Activated CD4-positive, alpha-beta memory T cell treated with anti-CD3 and anti-CD28 coated beads for 36 hours (primary cell): Measurements from ENCODE around the gene ID3. TPM values are rescaled to one million over a fixed set of nuclear protein-coding genes. Genes with fewer than 3 reads are reported as not detected.

Experiments used
- CTCF ChIA-PET: fragments of 350-600 bp; sonication (Branson Sonifier 250); formaldehyde crosslinking; loops from one replicate; lab custom pipeline; 2021; ENCODE audit warnings: antibody characterized with exemption, inconsistent platforms; lab: Charles Lee
- POLR2A ChIA-PET: fragments of 350-600 bp; sonication (Branson Sonifier 250); formaldehyde crosslinking; loops from one replicate; lab custom pipeline; 2021; ENCODE audit warnings: antibody characterized with exemption; lab: Charles Lee
- DNase-seq: peaks from one replicate; pipeline ENCODE4 v3.0.0-alpha.2; 2020
- H3K27ac Mint-ChIP-seq: one replicate; pipeline ENCODE4 v1.8.0; 2021; ENCODE audit warnings: mixed read lengths
- H3K27me3 Mint-ChIP-seq: one replicate; pipeline ENCODE4 v1.8.0; 2021; ENCODE audit warnings: mixed read lengths
- H3K36me3 Mint-ChIP-seq: one replicate; pipeline ENCODE4 v1.8.0; 2021; ENCODE audit warnings: mixed read lengths
- H3K4me1 Mint-ChIP-seq: one replicate; pipeline ENCODE4 v1.8.0; 2021; ENCODE audit warnings: low read depth, mixed read lengths
- H3K4me3 Mint-ChIP-seq: one replicate; pipeline ENCODE4 v1.8.0; 2021; ENCODE audit warnings: mild to moderate bottlenecking, mixed read lengths
- H3K9me3 Mint-ChIP-seq: one replicate; pipeline ENCODE4 v1.8.0; 2021; ENCODE audit warnings: mixed read lengths
- intact Hi-C: fragments of 100-400 bp; cut with micrococcal nuclease; formaldehyde crosslinking; loops from one replicate; pipeline ENCODE4 v1.15.1; 2023
- total RNA-seq, 2 experiments: library from RNA; stranded (reverse); gene quantifications; one replicate each; pipeline ENCODE4 v1.2.3, GENCODE V29; 2021

ID3 gene
- total RNA-seq, 2 experiments from 2014 or later: 35.9 to 36.2 TPM

DNA sequence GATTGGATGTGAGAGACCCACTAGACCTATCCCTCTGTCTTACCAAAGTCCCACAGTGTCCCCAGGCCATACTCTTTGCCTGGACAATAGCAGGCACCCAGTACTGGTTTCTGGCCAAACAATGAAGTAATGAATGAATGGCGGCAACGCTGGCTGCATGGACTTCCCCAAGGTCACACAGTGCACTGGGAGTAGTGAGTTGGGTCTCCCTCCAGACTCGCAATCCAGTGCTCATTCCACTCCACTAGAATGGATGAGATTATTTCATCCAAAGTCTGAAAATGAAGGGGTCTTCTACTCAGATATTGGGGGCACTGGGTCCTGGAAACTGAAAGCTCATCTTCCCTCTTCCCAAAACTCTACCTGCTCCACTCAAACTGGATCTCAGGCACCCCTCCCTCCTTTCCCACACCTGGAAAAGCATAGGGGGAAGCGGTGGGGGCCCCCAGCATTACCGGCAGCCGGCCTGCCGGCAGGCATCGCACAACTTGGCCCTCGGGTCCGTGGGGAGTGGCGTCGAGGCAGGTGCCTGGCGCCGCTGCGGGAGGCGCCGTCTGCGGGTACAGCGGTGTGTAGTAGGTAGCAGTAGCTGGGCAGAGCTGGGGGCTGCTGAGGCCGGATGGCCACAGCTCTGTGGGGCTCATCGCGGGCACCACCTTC, 29.1 kb downstream of the ID3 start:
- DNase-seq: peak; percentile 51
- H3K36me3 Mint-ChIP-seq: peaks cover 12% of the 10 kb centered on the region
- H3K27ac Mint-ChIP-seq: peak overlapping the region; percentile 54
- CTCF ChIA-PET: interaction anchor here (1.5 to 11.2 kb wide), 7 partner anchors 10 to 107 kb away, joined by 5 to 170 read pairs (median 18); no protein-coding TSS in a partner anchor
- intact Hi-C loops: loop anchor here (2.0 to 10.0 kb wide), 5 partner anchors 45 to 425 kb away; partner anchors contain the start of genes ASAP3, HNRNPR and TCEA3
- H3K4me3 Mint-ChIP-seq: peak overlapping the region; percentile 85
- POLR2A ChIA-PET: interaction anchor here (0.9 to 1.6 kb wide), 2 partner anchors 10 to 33 kb away, joined by 3 to 5 read pairs; no protein-coding TSS in a partner anchor
- H3K4me1 Mint-ChIP-seq: peaks cover 79% of the 10 kb centered on the region
- H3K27me3 Mint-ChIP-seq: no peaks in the 10 kb centered on the region
- H3K9me3 Mint-ChIP-seq: no peaks in the 10 kb centered on the region

DNA sequence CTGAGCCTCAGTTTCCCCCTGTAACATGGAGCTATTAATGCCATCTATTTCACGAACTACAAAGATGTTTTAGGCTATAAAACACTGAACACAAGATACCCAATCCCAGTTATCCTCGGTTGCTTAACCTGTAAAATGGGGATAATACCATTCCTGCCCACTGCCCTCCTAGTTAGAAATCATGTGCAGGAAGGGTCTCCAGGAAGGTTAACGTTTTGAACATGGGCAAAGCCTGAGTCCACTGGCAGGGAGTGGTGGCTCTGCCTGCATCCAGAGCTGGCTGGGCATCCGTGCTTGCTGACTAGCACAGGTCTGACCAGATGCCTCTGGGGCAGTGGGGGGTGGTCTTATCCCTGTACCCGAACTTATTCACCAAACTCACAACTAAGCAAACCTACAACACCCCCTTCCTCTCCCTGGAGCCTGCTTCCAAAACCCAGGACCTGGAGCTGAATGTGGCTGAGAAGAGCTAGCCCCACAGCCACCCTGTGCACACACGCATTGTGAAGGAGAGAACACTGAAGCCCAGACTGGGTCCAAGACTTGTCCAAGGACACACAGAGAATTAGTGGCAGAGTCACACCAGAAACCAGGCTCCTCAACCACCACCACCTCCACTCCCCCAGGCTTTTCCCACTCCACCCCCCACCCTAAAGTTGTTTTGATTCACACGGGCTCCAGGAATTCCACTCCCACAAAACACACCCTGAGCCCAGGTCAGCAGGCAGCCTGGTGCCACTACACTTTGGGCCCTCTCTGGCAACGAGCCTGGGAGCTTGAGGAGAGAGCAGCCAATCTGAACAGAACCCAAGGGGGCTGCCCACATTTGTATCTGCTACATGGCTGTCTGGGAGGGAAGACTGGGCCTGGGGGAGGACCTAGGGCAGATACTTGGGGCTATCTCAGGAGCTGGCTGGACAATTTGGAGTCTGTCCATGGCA, 29.9 kb downstream of the ID3 start:
- no peaks in the 10 kb centered on the region for H3K27me3 Mint-ChIP-seq
- H3K9me3 Mint-ChIP-seq: no peaks in the 10 kb centered on the region
- peak; percentile 32 for DNase-seq
- no peak overlapping the region for H3K27ac Mint-ChIP-seq
- intact Hi-C loops: loop anchor here (2.0 to 10.0 kb wide), 5 partner anchors 45 to 425 kb away; partner anchors contain the start of genes ASAP3, HNRNPR and TCEA3
- H3K4me3 Mint-ChIP-seq: peak overlapping the region; percentile 85
- CTCF ChIA-PET: interaction anchor here (0.7 to 11.2 kb wide), 7 partner anchors 10 to 108 kb away, joined by 3 to 170 read pairs (median 9); no protein-coding TSS in a partner anchor
- POLR2A ChIA-PET: interaction anchor here (0.9 to 1.9 kb wide), 2 partner anchors 10 to 22 kb away, joined by 3 to 5 read pairs; no protein-coding TSS in a partner anchor
- peaks cover 80% of the 10 kb centered on the region for H3K4me1 Mint-ChIP-seq
- peaks cover 12% of the 10 kb centered on the region for H3K36me3 Mint-ChIP-seq

DNA sequence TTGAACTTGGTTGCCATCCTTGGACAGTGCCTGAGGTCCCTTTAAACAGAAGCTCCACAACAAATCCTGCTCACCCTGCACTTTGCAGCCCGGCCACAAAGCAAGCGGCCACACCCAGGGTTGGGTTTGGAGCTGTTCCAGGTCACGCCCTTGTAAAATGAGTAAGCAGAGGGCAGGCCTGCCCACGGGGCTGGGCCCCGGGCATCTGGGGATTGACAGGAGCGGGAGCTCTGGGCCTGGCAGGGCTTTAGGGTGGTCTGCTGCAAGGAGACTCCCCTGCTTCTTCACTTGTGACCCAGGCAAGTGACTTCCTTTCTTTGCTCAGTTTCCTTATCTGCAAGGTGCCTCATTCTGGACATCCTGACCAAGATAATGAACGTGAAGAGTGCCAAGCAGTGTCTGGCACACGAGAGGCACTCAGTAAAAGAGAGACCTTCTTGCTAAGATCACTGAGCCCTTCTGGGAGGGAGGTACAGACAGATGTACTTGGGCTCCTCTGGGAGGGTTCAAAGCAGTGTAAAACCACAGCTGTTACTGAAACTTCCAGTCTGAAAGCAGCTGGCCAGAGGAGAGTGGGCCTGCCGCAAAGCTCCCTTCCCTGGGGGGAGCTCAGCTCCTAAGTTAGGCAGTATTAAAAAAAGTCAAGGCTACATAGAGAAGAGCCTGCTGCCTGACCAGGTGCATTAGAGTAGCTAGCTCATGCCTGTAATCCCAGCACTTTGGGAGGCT, 30.9 kb downstream of the ID3 start:
- peak; percentile 91 for DNase-seq
- Mint-ChIP-seq H3K27ac (peak overlapping the region; percentile 61), H3K9me3 (no peaks in the 10 kb centered on the region), H3K36me3 (peaks cover 14% of the 10 kb centered on the region), H3K4me3 (peak overlapping the region; percentile 85), H3K4me1 (peaks cover 75% of the 10 kb centered on the region), H3K27me3 (no peaks in the 10 kb centered on the region)
- intact Hi-C loops: no loop called here
- POLR2A ChIA-PET: interaction anchor here (1.0 to 1.9 kb wide), 2 partner anchors 12 to 21 kb away, joined by 3 to 5 read pairs; no protein-coding TSS in a partner anchor
- CTCF ChIA-PET: interaction anchor here (1.1 to 11.2 kb wide), 12 partner anchors 9 to 109 kb away, joined by 3 to 170 read pairs (median 6); partner anchors contain the start of gene ASAP3

DNA sequence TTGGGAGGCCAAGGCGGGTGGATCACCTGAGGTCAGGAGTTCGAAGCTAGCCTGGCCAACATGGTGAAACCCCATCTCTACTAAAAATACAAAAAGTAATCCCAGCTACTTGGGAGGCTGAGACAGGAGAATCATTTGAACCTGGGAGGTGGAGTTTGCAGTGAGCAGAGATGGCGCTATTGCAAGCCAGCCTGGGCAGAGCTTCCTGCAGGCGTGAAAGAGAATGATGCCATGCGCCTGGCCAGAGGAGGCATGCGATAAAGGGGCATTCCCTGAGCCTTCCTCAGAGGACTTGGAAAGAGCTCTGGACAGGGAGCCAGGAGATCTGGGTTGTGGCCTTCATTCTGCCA, 31.4 kb downstream of the ID3 start:
- H3K4me3 Mint-ChIP-seq: peak overlapping the region; percentile 85
- no peak overlapping the region for H3K27ac Mint-ChIP-seq
- H3K4me1 Mint-ChIP-seq: peaks cover 75% of the 10 kb centered on the region
- ChIA-PET POLR2A (interaction anchor here (1.0 to 1.9 kb wide), 2 partner anchors 12 to 20 kb away, joined by 3 to 5 read pairs; no protein-coding TSS in a partner anchor), CTCF (interaction anchor here (1.1 to 11.2 kb wide), 12 partner anchors 9 to 110 kb away, joined by 3 to 170 read pairs (median 6); partner anchors contain the start of gene ASAP3)
- H3K36me3 Mint-ChIP-seq: peaks cover 15% of the 10 kb centered on the region
- H3K9me3 Mint-ChIP-seq: no peaks in the 10 kb centered on the region
- DNase-seq: no peak
- intact Hi-C loops: no loop called here
- no peaks in the 10 kb centered on the region for H3K27me3 Mint-ChIP-seq

DNA sequence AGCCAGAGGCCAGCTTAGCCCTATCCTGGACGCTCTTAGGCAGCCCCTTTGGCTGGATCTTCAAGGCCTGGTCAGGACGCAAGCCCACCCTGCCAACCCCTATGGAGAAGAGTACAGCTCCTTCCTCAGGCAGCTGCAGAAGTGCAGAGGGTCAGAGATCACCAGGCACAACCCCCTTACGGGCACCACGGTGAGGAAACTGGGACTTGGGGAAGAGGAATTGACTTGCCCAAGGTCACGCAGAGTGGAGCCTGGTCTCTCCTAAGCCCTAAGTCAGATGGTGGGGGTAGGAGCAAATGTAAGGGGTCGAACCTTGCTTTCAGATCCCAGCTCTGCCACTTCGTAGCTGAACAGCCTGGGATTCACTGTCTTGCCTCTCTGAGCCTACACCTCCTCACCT, 31.9 kb downstream of the ID3 start:
- POLR2A ChIA-PET: interaction anchor here (1.9 kb wide), 1 partner anchor 20 kb away, joined by 5 read pairs; no protein-coding TSS in a partner anchor
- Mint-ChIP-seq H3K27ac (no peak overlapping the region), H3K27me3 (no peaks in the 10 kb centered on the region), H3K9me3 (no peaks in the 10 kb centered on the region), H3K4me3 (no peak overlapping the region), H3K4me1 (peaks cover 76% of the 10 kb centered on the region), H3K36me3 (peaks cover 19% of the 10 kb centered on the region)
- intact Hi-C loops: no loop called here
- CTCF ChIA-PET: interaction anchor here (1.2 to 11.2 kb wide), 10 partner anchors 8 to 110 kb away, joined by 3 to 170 read pairs (median 6); partner anchors contain the start of gene ASAP3
- DNase-seq: no peak

DNA sequence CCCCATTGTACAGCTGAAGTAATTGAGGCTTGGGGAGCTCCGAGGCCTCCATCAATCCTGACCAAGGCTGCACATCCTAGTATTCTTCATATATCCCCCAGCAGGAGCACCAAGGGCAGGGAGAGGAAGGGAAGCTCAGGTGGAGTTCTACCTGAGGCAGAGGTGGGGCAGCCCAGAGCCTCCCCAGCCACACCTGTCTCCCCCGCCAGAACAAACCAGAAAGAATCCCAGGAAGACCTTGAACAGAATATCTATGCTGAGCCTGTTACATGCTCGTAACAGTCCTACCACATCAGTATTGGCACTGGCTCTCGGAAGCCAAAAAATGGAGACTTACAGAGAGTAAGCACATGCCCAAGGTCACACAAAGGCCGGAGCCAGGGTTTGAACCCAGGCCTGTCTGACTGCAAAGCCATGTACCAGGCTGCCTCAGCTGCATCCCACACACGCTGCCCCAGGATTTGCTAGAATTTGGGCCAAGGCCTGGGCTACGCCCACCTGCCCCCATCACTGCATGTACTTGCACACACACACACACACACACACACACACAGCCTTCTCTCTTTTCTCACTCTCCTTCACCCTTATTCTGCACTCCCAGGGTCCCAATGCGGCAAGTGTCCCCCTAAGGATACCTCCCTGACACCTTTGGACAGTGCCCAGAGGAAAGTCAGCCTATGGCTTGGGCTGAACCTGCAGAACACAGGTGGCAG, 32.8 kb downstream of the ID3 start:
- Mint-ChIP-seq H3K9me3 (no peaks in the 10 kb centered on the region), H3K36me3 (peaks cover 28% of the 10 kb centered on the region), H3K27me3 (no peaks in the 10 kb centered on the region), H3K4me1 (peaks cover 67% of the 10 kb centered on the region), H3K4me3 (no peak overlapping the region), H3K27ac (no peak overlapping the region)
- intact Hi-C loops: no loop called here
- POLR2A ChIA-PET: interaction anchor here (1.5 kb wide), 1 partner anchor 32 kb away, joined by 3 read pairs; no protein-coding TSS in a partner anchor
- CTCF ChIA-PET: interaction anchor here (1.9 to 11.2 kb wide), 4 partner anchors 13 to 111 kb away, joined by 7 to 170 read pairs (median 42); no protein-coding TSS in a partner anchor
- DNase-seq: no peak

DNA sequence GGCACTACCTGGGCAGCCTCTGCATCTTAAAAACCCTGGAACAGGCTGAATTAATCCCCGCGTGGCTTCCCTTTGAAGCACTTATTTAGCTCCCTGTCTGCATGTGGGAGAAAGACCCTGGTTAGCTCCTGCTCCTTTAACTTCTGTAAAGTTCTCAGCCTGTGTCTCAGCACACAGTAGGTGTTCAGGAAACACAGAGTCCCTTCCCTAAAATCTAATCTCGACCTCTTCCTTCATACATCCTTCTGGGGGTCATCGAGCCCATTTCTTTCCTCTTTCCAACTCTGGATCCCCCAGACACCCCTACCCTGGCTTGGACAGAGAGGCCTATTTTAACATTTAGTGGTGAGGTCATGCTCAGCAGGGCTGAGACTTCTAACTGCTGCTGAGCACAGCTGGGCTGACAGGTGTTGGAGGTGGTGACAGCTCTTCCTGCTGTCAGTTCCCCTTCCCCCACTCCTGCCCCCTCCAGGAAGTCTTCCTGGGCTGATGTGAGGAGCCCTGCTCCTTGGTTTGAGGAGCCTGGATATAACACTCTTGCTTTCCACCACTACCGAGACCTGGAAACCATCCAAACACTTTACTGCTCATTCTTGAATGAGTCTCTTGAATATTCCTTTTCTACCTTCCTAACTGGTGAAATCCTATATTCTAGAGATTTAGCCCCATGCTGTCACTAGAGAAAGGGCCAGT, 33.6 kb downstream of the ID3 start:
- Mint-ChIP-seq H3K4me3 (peak overlapping the region; percentile 6), H3K27me3 (no peaks in the 10 kb centered on the region), H3K27ac (peak overlapping the region; percentile 32), H3K36me3 (peaks cover 32% of the 10 kb centered on the region), H3K9me3 (no peaks in the 10 kb centered on the region), H3K4me1 (peaks cover 62% of the 10 kb centered on the region)
- ChIA-PET CTCF (interaction anchor here (0.7 to 11.2 kb wide), 7 partner anchors 8 to 112 kb away, joined by 3 to 170 read pairs (median 4); no protein-coding TSS in a partner anchor), POLR2A (interaction anchor here (1.1 to 1.7 kb wide), 3 partner anchors 10 to 32 kb away, joined by 3 to 4 read pairs (median 4); no protein-coding TSS in a partner anchor)
- intact Hi-C loops: no loop called here
- DNase-seq: peak; percentile 31

DNA sequence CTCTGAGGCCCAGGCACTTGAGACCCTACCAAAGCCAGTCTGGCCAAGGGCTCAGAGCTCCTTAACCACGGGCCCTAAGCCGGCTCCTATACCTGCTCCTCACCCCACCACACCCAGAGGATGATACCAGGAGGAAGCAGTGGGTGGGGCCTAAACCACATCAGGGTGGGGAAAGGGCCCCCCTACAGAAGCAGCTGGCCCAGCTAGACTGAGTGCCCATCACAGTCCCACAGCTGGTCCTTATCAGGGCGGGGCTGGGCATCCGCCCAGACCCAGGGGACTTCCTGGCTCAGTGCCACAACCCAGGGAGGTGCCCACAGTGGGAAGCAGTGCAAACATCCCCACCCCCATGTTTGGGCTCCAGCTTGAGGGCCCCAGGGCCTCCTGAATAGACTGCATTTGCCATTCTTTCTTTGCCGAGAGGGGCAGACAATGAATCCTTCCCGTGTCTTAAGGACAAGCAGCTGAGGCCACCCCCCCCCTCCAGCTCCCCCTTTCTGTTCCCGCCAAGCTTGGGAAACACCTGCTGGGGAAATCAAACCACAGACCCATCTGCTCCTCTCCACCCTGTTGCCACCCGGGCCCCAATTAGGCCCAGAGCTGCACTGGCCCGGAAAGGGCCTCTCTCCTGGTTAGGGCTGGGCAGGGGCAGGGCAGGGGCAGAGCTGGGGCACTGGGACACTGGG, 34.4 kb downstream of the ID3 start:
- no peaks in the 10 kb centered on the region for H3K9me3 Mint-ChIP-seq
- no peak overlapping the region for H3K4me3 Mint-ChIP-seq
- peak; percentile 38 for DNase-seq
- H3K27ac Mint-ChIP-seq: peak overlapping the region; percentile 33
- peaks cover 32% of the 10 kb centered on the region for H3K36me3 Mint-ChIP-seq
- H3K4me1 Mint-ChIP-seq: peaks cover 62% of the 10 kb centered on the region
- CTCF ChIA-PET: interaction anchor here (0.7 to 11.2 kb wide), 7 partner anchors 9 to 113 kb away, joined by 3 to 170 read pairs (median 4); no protein-coding TSS in a partner anchor
- H3K27me3 Mint-ChIP-seq: no peaks in the 10 kb centered on the region
- POLR2A ChIA-PET: interaction anchor here (1.1 to 1.7 kb wide), 3 partner anchors 9 to 17 kb away, joined by 4 read pairs; no protein-coding TSS in a partner anchor
- intact Hi-C loops: no loop called here

DNA sequence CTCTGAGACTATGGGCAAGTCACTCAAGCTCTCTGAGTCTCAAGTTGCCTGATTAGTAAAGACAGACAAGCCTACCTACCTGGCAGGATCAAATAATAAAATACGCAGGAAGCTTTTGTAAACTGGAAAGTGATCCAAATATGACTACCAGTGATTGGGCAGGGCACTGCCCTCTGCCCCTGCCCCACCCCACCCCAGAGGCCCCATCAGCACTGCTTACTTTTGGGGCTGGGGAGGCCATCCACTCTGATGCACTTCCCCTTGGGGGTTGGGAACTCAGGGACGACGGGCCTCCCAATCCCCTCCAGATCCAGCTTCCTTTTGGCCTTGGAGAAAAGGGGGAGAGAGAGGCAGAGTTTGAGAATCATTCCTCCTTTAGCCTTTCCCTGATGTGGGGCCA, 35.1 kb downstream of the ID3 start:
- H3K4me3 Mint-ChIP-seq: no peak overlapping the region
- no peak overlapping the region for H3K27ac Mint-ChIP-seq
- H3K36me3 Mint-ChIP-seq: peaks cover 29% of the 10 kb centered on the region
- no peaks in the 10 kb centered on the region for H3K27me3 Mint-ChIP-seq
- POLR2A ChIA-PET: interaction anchor here (1.4 to 1.7 kb wide), 2 partner anchors 8 to 9 kb away, joined by 4 read pairs; no protein-coding TSS in a partner anchor
- DNase-seq: no peak
- H3K9me3 Mint-ChIP-seq: no peaks in the 10 kb centered on the region
- intact Hi-C loops: no loop called here
- CTCF ChIA-PET: interaction anchor here (1.3 to 11.2 kb wide), 5 partner anchors 10 to 113 kb away, joined by 4 to 170 read pairs (median 11); no protein-coding TSS in a partner anchor
- H3K4me1 Mint-ChIP-seq: peaks cover 56% of the 10 kb centered on the region
